HepG2 (cell line): ENCODE data around the gene PDLIM7. TPM values are rescaled to one million over a fixed set of nuclear protein-coding genes. Genes with fewer than 3 reads are reported as not detected.

ENCODE experiments used
- AGO2 ChIP-seq: fragments of 200-400 bp; formaldehyde crosslinking; optimal IDR thresholded peaks from 2 replicates; pipeline ENCODE3; 2017; ENCODE audit warnings: mild to moderate bottlenecking, low read depth, low read length, moderate library complexity
- AKAP8 ChIP-seq: sonication (generic); formaldehyde crosslinking; IDR thresholded peaks from 2 replicates; pipeline ENCODE4 v1.5.1; 2020; ENCODE audit warnings: mild to moderate bottlenecking, missing genetic modification reagents
- ATF1 ChIP-seq: IDR thresholded peaks from 2 replicates; pipeline ENCODE4 v1.6.1; 2016; ENCODE audit warnings: mild to moderate bottlenecking, control low read depth
- FOXJ3 ChIP-seq: sonication (generic); formaldehyde crosslinking; IDR thresholded peaks from 2 replicates; pipeline ENCODE4 v1.4.0; 2020; ENCODE audit warnings: missing genetic modification reagents, mild to moderate bottlenecking, borderline replicate concordance
- GFI1 ChIP-seq: sonication (generic); formaldehyde crosslinking; IDR thresholded peaks from 2 replicates; pipeline ENCODE4 v1.5.0; 2020; ENCODE audit warnings: missing genetic modification reagents, mild to moderate bottlenecking, borderline replicate concordance
- GTF2F1 ChIP-seq: fragments of 150-350 bp; IDR thresholded peaks from 2 replicates; pipeline ENCODE4 v1.6.1; 2014; ENCODE audit warnings: low read length
- HNF4G ChIP-seq, 2 experiments: sonication (generic) in 1 of 2; formaldehyde crosslinking in 1 of 2; IDR thresholded peaks; 2 replicates each; pipeline versions ENCODE4 v1.4.0 to v1.6.1; 2011 to 2020; ENCODE audit warnings: borderline replicate concordance in 2 of 2, low read depth in 2 of 2, mild to moderate bottlenecking in 2 of 2, low read length in 1 of 2, missing genetic modification reagents in 1 of 2, moderate library complexity in 1 of 2
- KMT2A ChIP-seq: sonication (generic); formaldehyde crosslinking; IDR thresholded peaks from 2 replicates; pipeline ENCODE4 v1.4.0; 2020; ENCODE audit warnings: missing genetic modification reagents
- MYNN ChIP-seq: sonication (generic); formaldehyde crosslinking; IDR thresholded peaks from 2 replicates; pipeline ENCODE4 v1.4.0; 2020; ENCODE audit warnings: mild to moderate bottlenecking, low read depth, missing genetic modification reagents
- NKX3-1 ChIP-seq: sonication (generic); formaldehyde crosslinking; IDR thresholded peaks from 2 replicates; pipeline ENCODE4 v1.5.0; 2020; ENCODE audit warnings: missing genetic modification reagents
- RFX5 ChIP-seq: IDR thresholded peaks from 2 replicates; pipeline ENCODE4 v1.6.1; 2011; ENCODE audit warnings: low read depth, low read length, improper control_type of control experiment
- RORA ChIP-seq: sonication (generic); formaldehyde crosslinking; IDR thresholded peaks from 2 replicates; pipeline ENCODE4 v1.5.0; 2020; ENCODE audit warnings: mild to moderate bottlenecking, missing genetic modification reagents, moderate library complexity
- TSC22D2 ChIP-seq: sonication (generic); formaldehyde crosslinking; IDR thresholded peaks from 2 replicates; pipeline ENCODE4 v1.5.1; 2020; ENCODE audit warnings: missing genetic modification reagents, mild to moderate bottlenecking, borderline replicate concordance
- ZBTB2 ChIP-seq: sonication (generic); formaldehyde crosslinking; IDR thresholded peaks from 2 replicates; pipeline ENCODE4 v1.8.0; 2022; ENCODE audit warnings: low read depth, missing genetic modification reagents
- ZIK1 ChIP-seq: sonication (generic); formaldehyde crosslinking; IDR thresholded peaks from 2 replicates; pipeline ENCODE4 v1.5.0; 2020; ENCODE audit warnings: mild to moderate bottlenecking, low read depth, missing genetic modification reagents, borderline replicate concordance
- ZNF124 ChIP-seq: sonication (generic); formaldehyde crosslinking; IDR thresholded peaks from 2 replicates; pipeline ENCODE4 v1.4.0; 2020; ENCODE audit warnings: missing genetic modification reagents
- ZNF24 ChIP-seq: fragments of 450-650 bp; IDR thresholded peaks from 2 replicates; pipeline ENCODE4 v1.6.1; 2017; ENCODE audit warnings: antibody characterized with exemption, mild to moderate bottlenecking
- ZNF264 ChIP-seq: sonication (generic); formaldehyde crosslinking; IDR thresholded peaks from 2 replicates; pipeline ENCODE4 v1.4.0; 2020; ENCODE audit warnings: missing genetic modification reagents
- ZNF317 ChIP-seq: sonication (generic); formaldehyde crosslinking; IDR thresholded peaks from 2 replicates; pipeline ENCODE4 v1.5.0; 2020; ENCODE audit warnings: mild to moderate bottlenecking, missing genetic modification reagents
- ZNF614 ChIP-seq: IDR thresholded peaks from 2 replicates; pipeline ENCODE4 v1.6.1; 2018; ENCODE audit warnings: missing biosample characterization, missing genetic modification reagents, inconsistent platforms, borderline replicate concordance
- ZNF781 ChIP-seq: sonication (generic); formaldehyde crosslinking; IDR thresholded peaks from 2 replicates; pipeline ENCODE4 v1.5.1; 2020; ENCODE audit warnings: borderline replicate concordance, mild to moderate bottlenecking, missing genetic modification reagents; ENCODE audit errors: not compliant biosample characterization
- ZSCAN22 ChIP-seq: sonication (generic); formaldehyde crosslinking; IDR thresholded peaks from 2 replicates; pipeline ENCODE4 v1.4.0; 2020; ENCODE audit warnings: mild to moderate bottlenecking, missing genetic modification reagents
- polyA plus RNA-seq, 8 experiments: library from polyadenylated mRNA; depleted of rRNA in 3 of 8; stranded (reverse) in 7 of 8; unstranded in 1 of 8; fragments of >200 nt; fragmentation: Illumina TruSeq in 4 of 8; extraction: Trizol in 4 of 8; gene quantifications; 2 replicates each; pipeline versions ENCODE4 v1.2.1 to v1.2.3, GENCODE V29; 2011 to 2016; ENCODE audit warnings: low read depth in 4 of 8, missing spikeins in 1 of 8, mixed read lengths in 1 of 8; ENCODE audit not compliant: insufficient read depth in 1 of 8
- total RNA-seq, 5 experiments: library from RNA; depleted of rRNA; stranded (reverse); fragments of >200 nt; fragmentation: Illumina TruSeq; extraction: Trizol; gene quantifications; 2 replicates each; pipeline ENCODE4 v1.2.3, GENCODE V29; 2016; ENCODE audit warnings: low read depth in 1 of 5
- TF ChIP-seq, protein P1 (sequence below): sonication (generic); formaldehyde crosslinking; IDR thresholded peaks from 2 replicates; pipeline ENCODE4 v1.8.1; 2023; ENCODE audit warnings: mild to moderate bottlenecking, missing genetic modification reagents
- TF ChIP-seq, protein P2 (sequence below): sonication (generic); formaldehyde crosslinking; IDR thresholded peaks from 2 replicates; pipeline ENCODE4 v1.8.0; 2022; ENCODE audit warnings: mild to moderate bottlenecking, missing genetic modification reagents, moderate library complexity
- TF ChIP-seq, protein P3 (sequence below): conservative IDR thresholded peaks from 2 replicates; pipeline ENCODE4 v1.6.1; 2018; ENCODE audit warnings: missing genetic modification reagents

The PDLIM7 gene
- total and polyA plus RNA-seq, 2 of the 13 experiments (the other 11 are each of a cell fraction or from before 2014, with no cell fraction given): 21.1 to 31.3 TPM

DNA sequence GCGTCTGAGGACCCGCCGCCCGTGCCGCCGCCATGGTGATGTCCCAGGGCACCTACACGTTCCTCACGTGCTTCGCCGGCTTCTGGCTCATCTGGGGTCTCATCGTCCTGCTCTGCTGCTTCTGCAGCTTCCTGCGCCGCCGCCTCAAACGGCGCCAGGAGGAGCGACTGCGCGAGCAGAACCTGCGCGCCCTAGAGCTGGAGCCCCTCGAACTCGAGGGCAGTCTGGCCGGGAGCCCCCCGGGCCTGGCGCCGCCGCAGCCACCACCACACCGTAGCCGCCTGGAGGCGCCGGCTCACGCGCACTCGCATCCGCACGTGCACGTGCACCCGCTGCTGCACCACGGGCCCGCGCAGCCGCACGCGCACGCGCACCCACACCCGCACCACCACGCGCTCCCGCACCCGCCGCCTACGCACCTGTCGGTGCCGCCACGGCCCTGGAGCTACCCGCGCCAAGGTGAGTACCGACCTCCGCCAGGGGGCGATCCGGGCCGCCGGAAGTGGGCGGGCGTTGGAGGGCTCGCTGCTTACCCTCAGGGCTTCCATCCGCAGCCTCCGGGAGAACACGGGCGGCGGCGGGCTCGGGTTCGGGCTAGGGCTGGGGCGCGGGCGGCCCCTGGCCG lies 42.3 kb downstream of the PDLIM7 start (continued):
- no peak for TF ChIP-seq ZNF781 (CRISPR knock-in tag)
- TF ChIP-seq ZNF614: peak; percentile 48; the same call in 1 of the 2 replicates
- no peak for TF ChIP-seq KMT2A
- TF ChIP-seq, protein P1, sequence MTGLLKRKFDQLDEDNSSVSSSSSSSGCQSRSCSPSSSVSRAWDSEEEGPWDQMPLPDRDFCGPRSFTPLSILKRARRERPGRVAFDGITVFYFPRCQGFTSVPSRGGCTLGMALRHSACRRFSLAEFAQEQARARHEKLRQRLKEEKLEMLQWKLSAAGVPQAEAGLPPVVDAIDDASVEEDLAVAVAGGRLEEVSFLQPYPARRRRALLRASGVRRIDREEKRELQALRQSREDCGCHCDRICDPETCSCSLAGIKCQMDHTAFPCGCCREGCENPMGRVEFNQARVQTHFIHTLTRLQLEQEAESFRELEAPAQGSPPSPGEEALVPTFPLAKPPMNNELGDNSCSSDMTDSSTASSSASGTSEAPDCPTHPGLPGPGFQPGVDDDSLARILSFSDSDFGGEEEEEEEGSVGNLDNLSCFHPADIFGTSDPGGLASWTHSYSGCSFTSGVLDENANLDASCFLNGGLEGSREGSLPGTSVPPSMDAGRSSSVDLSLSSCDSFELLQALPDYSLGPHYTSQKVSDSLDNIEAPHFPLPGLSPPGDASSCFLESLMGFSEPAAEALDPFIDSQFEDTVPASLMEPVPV (CRISPR knock-in tag): peak; percentile 96
- no peak for TF ChIP-seq MYNN (CRISPR knock-in tag)
- TF ChIP-seq RORA: no peak
- 0 out of 2 replicates have a peak, but pooled peaks have one; percentile 85 for TF ChIP-seq AKAP8 (CRISPR knock-in tag)
- peak; percentile 26; the same call in 1 of the 2 replicates for TF ChIP-seq NKX3-1 (CRISPR knock-in tag)
- TF ChIP-seq GFI1 (CRISPR knock-in tag): no peak
- TF ChIP-seq ZBTB2: peak; percentile 87
- no peak for TF ChIP-seq HNF4G (IDR thresholded peaks at IDR 0.05; ENCODE audit: borderline replicate concordance, low read depth, low read length)
- no peak for TF ChIP-seq HNF4G (CRISPR knock-in tag; IDR thresholded peaks at IDR 0.05; ENCODE audit: borderline replicate concordance, low read depth)
- TF ChIP-seq ZNF317 (CRISPR knock-in tag): peak; percentile 67
- TF ChIP-seq, protein P2, sequence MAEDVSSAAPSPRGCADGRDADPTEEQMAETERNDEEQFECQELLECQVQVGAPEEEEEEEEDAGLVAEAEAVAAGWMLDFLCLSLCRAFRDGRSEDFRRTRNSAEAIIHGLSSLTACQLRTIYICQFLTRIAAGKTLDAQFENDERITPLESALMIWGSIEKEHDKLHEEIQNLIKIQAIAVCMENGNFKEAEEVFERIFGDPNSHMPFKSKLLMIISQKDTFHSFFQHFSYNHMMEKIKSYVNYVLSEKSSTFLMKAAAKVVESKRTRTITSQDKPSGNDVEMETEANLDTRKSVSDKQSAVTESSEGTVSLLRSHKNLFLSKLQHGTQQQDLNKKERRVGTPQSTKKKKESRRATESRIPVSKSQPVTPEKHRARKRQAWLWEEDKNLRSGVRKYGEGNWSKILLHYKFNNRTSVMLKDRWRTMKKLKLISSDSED (CRISPR knock-in tag): no peak
- TF ChIP-seq ZNF24: no peak
- 0 out of 2 replicates have a peak, but pooled peaks have one; percentile 14 for TF ChIP-seq ZNF124 (CRISPR knock-in tag)
- no peak for TF ChIP-seq GTF2F1
- no peak for TF ChIP-seq RFX5
- no peak; the same call in 1 of the 2 replicates for TF ChIP-seq ZSCAN22
- TF ChIP-seq, protein P3, sequence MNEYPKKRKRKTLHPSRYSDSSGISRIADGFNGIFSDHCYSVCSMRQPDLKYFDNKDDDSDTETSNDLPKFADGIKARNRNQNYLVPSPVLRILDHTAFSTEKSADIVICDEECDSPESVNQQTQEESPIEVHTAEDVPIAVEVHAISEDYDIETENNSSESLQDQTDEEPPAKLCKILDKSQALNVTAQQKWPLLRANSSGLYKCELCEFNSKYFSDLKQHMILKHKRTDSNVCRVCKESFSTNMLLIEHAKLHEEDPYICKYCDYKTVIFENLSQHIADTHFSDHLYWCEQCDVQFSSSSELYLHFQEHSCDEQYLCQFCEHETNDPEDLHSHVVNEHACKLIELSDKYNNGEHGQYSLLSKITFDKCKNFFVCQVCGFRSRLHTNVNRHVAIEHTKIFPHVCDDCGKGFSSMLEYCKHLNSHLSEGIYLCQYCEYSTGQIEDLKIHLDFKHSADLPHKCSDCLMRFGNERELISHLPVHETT: no peak; the same call in 1 of the 2 replicates
- no peak for TF ChIP-seq FOXJ3 (CRISPR knock-in tag)
- TF ChIP-seq AGO2: no peak
- TF ChIP-seq ATF1 (CRISPR knock-in tag): no peak
- TF ChIP-seq TSC22D2: no peak
- no peak for TF ChIP-seq ZNF264 (CRISPR knock-in tag)
- TF ChIP-seq ZIK1 (CRISPR knock-in tag): peak; percentile 87; the same call in 1 of the 2 replicates
